NCI-H345 (cell line): ENCODE measurements around the gene ME3.

Experiments used
- DNase-seq: peaks from one replicate; lab custom pipeline; 2025; lab: John Stamatoyannopoulos, UW

Gene ME3

DNA sequence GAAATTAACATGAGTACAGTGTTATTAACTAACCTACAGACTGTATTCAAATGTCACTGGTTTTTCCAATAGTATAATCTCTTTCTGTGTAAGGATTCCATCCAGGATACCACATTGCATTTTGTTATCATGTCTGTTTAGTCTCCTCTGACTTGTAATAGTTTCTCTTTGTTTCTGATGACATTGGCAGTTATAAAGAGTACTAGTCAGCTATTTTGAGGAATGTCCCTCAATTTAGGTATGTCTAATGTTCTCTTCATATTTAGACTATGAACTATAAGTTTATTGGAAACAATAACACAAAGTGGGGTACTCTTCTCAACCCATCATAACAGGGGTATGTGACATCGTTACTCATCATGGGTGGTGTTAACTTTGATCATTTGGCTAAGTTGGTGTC is 20.3 kb upstream of the ME3 start:
- no peak for DNase-seq

DNA sequence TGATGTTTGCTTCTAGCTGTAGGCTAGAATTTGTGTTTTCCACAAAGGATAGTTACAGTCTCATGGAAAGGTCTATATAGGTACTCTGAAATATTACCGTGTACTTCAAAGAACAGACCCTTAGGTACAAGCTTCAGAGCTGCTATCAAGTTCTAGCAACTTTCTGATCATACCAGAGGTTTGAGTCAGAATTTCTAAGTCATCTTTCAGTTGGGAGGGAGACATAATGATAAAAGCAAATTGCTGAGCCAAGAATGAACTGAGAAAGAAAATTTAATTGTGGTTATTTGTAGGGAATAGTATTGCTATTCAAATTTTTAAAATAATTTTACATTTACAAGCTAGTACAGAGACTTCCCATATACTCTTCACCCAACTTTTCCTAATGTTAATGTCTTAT is 19.9 kb upstream of the ME3 start:
- no peak for DNase-seq

DNA sequence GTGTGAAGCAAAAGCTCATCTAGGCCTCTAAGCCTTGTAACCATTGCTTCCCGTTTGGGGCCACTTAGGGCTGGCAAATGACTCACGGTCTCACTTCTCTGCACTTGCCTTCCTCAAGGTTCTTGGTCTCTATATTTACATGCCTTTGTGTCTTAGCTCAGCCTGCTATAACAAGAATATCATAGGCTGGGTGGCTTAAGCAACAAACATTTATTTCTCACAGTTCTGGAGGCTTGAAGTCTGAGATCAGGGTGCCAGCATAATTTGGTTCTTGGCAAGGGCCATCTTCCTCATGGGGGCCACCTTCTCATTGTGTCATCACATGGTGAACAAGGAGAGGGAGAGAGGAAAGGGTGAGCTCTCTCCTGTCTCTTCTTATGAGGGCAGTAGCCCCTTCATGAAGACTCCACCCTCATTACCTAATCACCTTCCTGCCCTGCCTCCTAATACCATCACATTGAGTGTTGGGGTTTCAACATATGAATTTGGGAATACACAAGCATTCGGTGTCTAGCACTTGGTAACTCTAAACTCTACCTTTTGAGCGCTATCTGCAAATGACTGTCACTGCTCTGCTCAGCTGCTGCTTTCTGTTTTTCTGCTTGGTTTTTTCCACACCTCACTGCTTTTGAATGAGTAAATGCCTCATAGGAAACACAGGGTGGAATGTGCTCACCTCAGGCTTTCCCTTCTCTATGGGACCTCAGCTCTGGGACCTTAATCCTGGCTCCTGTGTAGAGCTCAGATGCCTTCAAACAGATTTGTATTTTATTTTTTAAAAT is 16.2 kb upstream of the ME3 start:
- no peak for DNase-seq

DNA sequence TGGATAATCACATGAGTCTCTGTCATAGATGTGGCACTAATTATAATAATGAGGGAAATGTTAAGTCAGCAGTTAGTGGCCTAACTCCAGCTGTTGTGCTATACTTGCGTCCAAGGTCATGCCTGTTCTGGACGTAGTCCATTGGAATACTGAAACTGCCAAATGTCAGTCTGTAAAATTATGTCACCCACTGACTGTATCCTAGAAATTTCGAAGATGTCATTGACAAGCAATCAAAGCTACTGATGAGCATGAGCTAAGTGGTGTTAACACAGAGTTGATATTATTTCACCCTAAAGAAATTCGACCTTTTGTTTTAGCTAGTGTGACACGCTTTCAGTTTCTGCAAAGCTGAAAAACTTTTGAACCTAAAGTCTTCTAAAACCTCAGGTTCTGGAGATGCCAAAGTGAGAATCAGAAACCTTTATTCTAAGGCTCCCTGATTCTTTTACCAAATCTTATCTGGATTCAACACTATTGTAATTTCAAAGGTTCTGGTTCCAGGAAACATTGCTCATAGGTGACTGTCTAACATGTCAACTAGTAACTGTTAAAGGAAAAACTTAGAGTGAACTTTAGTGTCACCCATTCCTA is 14.9 kb upstream of the ME3 start:
- DNase-seq: no peak

DNA sequence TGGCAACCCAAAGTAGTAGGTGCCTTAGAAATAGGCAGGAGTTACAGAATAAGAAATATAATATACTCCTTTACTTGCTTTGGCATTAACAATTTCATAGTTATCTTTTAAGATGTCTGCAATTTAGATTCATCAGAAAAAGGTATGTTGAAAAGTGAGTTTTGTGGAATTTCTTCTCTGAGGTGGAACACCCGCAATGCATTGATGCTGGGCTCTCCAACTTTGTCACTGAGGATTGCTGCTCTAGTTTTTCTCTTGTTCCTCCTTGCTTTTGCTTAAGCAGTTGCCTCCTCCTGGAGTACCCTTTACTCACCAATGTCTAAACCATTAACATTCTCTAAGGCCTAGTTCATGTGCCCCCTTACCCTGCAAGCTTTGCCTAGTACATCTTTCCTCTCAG is 14.1 kb upstream of the ME3 start:
- no peak for DNase-seq

DNA sequence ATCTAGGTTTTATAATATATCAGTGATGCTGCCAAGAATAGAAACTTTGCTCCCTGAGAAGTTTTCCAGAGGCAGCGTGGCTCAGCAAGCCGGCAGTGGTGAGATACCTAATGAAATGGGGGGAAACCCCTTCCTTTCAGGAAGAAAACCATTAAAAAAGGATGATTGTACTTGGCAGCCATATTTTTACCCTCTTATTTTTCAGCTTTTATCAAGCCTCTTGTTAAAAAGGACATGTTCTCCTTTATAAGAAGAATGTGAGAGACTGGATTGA is 9.0 kb upstream of the ME3 start:
- no peak for DNase-seq

DNA sequence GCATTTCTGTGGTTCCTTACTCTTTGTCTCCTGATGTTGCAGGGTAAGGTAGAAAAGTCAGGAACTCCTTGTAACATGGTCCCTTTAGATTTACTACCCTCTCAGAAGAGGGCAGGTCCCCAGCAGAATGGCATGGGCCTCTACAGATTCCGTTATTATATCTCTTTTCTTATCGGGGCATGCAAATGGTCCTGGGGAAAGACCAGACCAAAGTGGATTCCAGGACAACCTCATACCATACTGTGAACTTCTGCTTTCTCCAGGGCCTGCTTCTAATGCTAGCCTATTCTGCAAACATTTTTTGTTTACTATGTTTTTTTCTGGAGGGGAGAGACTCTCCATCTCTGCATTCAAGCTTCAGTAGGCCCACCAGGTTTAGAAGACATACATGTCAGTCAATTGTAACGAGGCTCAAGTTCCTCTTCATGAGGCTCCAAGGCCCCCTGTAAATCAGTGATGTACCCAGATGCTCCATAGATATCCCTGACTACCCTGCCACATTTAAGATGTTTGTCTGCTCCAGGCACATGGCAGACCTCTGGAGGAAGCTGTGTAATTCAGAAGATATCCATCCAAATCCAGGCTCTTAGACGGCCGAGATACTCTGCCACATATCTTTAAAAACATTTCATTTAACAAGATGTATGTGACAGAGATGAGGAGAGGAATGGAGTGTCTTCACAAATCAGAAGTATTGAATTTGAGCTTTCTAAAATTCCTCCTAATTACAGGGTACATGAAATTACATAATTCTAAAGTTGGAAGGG is 8.5 kb upstream of the ME3 start:
- no peak for DNase-seq

DNA sequence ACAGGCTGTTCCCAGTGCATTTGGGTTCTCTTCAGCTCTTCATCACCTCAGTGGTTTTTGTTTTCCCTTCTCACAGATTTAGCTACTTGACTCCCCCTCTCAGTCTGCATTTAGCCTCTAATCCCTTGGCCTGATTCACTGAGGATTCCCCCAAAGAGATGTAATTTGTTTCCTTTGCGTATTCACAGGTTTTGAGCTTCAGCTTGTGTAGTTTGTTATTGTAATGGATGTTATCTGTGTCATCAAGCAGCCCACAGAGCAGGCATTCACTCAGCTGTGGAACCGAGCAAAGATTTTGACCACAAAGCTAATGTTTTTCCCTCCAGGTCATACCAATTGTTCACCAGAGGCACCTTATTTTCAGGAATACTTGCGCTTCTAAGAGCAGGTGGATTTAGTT is 6.4 kb upstream of the ME3 start:
- no peak for DNase-seq

DNA sequence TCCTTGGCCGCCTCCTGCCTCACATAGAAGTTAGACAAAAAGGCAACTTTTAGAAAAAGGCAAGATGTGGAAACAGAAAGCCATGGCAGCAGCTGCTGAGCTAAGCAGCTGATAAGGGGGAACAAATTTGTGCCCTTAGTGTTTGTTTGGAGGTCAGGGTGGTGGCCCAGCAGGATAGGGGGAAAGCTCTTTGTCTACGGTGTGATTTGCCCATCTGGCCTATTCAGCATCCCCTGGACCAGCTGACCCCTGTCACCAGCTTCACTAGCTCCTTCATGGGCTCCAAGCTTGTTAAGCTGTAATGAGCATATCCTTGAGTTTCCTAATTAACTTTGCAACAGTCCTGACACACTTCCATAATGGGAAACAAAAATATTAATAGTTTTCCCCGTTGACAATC is 5.9 kb upstream of the ME3 start:
- no peak for DNase-seq

DNA sequence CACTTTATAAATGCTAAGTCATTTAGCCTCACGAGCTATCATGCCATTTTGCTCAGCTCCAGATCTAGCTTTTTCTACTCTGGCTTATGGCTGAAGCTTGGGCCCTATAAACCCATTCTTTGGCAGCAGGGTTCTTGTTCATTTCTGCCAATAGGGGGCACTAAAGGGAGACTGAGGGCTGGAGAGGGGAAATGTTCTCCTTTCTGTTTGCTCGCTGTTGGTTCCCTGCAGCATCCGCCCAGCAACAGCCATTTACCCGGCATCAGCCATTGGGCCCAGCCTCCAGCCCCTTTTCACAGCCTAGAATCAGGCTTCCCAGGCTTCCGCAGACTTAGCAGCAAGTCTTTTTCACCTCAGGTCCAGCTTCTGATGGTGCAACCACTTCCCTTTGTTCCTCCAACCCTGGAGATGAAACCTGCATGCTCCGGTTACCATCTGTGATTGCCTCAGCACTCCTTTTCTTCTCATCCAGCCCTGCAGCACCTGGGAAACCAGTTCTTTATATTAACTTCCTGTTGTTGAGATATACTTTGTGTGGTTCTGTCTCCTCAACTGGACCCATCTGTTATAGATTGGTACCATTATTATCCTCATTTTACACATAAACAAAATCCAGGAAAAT is 4.2 kb upstream of the ME3 start:
- DNase-seq: peak; percentile 46

DNA sequence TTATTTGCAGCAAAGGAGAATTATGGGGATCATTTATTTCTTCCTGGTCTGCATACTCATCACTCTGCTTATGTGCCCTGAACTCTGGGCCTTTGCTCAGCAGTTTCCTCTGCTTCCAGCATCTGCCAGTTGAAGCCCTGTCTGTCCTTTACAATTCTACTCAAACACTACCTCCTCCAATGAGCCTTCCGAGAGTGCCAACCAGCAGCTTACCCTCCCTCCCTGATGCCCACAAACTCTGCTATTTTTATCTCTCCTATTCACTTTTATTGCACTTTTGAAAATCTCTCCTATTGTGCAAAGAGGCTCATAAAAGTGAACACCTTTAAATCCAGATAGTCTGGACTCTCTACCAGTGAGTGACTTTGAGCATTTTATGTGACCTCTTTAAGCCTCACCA is 3.6 kb upstream of the ME3 start:
- no peak for DNase-seq

DNA sequence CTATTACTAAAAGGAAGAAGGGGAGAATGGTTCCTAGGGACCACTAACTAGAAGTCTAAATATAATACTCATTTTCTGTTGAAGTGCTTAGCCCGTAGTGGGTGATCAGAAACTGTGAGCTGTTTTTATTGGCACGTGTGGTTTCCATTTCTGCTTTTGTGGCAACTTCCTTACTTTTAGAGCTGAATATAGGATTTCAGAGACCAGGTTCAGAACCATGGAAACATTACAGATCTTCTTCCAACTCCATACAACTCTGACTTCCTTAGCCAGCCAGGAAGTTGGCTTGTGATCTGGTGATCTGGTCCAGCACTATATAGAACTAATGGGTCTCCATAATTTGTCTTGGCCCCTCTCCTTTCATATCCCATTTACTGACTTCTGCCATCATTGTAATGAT is 2.6 kb upstream of the ME3 start:
- DNase-seq: no peak

DNA sequence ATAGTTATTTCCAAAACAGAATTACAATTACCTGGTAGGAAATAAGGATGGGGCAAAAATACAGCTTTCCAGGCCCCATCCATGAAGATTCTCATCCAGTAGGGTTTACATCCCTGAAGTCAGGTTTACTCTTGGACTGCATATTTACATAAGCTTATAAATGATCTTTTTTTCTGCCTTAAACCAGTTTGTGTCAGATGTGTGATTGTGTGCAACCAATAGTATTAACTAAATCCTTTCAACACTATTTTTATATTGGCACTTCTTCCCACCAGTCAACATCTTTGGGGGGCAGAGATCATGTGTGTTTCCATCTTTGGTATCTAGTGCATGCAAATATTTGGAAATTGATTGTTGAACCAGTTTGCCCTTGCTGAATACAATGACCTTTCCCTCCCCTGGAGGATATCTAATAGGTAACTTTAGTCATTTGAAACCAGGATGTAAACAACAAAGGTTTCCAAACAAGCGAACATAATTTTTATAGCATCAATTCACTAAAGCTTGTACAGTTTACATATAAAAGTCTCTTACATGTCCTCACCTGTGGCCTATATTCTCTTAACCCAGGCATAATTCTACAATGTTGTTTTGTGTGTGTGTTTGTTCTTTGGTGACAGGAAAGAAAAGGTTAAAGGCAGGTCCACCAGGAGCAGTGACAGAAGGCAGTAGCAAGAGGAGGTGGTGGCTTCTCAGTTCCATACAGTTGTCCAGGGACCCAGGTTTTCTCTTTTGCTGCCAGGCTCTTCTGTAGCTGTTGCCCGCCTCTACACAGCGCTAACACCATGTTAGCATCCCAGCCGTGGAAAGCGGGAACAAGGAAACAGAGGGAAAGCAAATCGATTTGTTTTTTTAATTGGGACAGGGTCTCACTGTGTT is 1.7 kb upstream of the ME3 start:
- DNase-seq: no peak

DNA sequence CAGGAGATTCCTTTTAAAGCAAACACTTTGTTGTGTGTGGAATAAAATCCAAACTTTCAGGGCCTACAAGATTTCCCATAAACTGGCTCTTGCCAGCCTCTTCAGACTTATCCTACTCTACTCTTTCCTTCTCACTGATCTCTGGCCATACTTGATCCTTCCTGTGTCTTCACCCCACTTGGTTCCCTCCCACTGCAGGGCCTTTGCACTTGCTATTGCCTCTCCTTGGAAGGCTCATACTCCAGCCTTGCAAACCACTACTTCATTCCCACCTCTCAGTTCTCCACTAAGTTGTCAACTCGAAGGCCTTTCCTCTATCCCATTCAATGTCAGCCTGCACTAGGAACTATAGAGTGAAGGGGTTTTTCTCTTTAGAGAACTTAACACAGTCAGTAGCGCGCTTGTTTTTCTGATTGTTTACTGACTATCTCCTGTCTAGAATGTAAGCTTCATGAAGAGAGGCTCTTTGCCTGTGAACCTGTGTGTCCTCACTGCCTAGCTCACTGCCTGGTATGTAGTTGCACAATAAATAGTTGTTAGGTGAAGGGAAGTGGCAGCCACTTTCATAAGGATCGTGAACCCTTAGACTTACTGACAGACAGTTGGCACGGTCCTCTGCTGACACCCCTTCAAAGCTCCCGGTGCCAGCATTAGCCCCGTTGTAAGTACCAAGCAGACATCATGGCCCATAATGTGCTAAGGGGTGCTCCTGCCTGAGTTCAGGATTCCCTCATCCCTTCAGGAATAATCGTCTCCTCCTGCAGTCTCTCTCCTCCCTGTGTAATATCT is 833 bp upstream of the ME3 start:
- no peak for DNase-seq

DNA sequence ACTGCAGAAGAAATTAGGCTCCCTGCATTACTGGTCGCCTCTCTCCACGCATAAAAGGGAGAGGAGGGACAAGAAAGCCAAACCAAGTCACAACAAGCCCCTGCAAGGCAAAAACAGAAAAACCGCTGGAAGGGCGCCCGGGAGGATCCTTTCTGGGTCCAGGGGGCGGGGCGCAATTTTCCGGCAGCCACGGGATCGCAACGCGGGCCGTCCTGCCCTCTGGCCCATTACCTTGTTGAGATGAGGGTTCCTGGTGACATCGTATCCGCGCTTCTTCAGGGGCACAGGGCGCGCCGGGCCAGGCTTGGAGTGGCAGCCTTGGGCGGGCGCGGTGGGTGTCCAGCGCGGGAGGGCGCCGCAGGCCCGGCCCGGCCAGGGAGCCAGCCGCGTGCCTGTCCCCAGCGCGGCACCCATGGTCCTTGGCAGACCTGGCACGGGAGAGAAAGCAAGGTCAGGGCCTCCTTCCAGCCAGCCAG is 847 bp downstream of the ME3 start:
- DNase-seq: peak; percentile 57

DNA sequence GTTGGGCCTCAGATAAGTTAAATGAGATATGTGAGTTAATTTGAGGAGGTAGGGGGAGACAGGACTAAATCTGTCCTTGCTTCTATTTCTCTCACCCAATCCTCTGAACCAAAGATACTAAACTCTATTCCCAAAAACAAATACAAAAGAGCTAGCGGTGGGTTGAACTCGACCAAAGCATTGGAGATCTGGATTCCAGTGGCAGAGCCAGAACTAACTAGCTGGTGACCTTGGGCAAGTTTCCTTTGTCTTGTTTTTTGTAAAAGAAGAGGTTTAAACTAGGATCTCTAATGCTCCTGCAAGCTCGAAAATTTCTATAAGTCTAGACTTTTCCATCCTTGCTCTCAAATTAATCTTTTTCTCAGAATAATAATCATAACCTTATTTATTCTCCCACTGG is 1.5 kb downstream of the ME3 start:
- DNase-seq: no peak

DNA sequence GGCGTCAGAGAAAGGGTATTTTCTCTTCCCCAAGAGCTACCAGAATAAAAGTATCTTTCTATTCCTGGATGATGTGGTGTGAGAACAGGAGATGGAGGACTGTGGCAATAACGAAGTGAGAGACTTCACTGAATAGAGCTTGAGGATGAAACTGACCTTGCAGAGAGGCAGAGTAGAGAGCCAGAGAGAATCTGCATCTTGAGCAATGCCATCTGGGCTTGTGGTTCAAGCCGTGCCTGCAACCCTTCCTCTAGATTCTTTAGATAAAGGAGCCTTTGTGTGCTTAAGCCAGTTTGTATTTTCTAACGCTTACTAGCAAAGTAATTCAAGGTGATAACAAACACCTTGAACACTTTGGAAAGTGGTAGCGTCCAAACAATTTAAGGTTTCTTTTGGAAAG is 2.2 kb downstream of the ME3 start:
- DNase-seq: no peak

DNA sequence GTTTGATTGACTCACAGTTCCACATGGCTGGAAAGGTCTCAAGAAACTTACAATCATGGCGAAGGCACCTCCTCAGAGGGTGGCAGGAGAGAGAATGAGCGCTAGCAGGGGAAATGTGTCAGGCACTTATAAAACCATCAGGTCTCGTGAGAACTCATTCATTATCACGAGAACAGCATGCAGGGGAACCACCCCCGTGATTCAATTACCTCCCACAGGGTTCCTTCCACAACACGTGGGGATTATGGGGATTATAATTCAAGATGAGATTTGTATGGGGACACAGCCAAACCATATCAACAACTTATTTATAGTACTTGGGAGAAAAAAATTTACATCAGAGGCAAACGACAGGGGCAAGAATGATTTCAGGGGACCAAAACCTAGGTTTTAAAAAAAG is 3.0 kb downstream of the ME3 start:
- DNase-seq: peak; percentile 18

DNA sequence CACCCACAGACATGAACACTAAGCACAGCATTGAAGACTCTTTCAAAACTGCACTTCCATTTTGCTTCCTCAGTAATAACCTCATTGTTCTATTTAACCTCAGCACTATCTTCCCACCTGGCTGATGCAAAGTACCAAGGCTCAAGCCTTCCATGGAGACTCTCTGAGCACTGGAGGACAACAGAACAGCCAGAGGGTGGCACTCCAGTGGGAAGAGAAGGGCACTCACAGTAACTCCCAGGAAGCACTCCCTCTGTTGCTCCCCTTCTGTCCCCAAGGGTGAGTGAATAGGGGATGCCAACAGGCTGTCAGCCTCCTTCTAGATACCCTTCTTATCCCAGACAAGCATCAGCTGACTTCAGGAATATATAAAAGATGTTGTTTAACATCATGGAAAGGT is 3.5 kb downstream of the ME3 start:
- DNase-seq: no peak

DNA sequence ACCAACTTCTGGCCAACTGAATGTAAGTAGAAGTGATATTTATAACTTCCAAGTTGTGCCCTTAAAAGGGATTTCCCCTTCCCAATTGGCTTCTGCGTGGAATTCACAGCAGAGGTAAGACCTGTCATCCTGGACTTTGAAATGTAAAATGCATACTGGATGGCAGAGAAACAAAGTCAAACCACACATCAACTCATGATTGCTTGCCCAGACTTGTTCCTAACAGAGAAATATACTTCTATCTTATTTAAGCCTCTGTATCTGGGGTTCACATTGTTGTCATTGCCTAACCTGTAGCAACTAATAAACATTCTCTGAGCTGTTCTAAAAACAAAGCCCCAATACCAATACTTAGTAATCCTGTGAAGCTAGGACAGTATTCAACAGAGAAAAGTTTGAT is 6.2 kb downstream of the ME3 start:
- DNase-seq: no peak

DNA sequence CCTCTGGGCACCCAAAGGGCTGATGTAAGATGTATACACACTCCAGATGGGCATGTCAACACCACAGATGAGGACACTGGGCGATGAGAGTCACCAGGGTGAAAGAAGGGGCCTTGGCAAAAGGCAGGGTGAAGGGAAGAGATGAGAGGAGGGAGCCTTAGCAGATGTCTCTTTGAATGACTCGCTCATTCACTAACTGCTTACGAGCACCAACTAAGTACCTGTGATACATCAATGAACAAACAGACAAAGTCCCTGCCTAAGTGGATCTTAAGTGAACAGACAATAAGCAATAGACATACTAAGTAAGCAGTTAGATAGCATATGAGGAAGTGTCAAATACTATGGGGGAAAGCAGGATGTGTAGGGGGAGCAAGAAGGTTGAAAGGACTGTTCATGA is 7.5 kb downstream of the ME3 start:
- peak; percentile 63 for DNase-seq
